CD4-positive, CD25-positive, alpha-beta regulatory T cell (primary cell): ENCODE data around the gene CELSR1. TPM values are rescaled to one million over a fixed set of nuclear protein-coding genes. Genes with fewer than 3 reads are reported as not detected.
"Not testable (repeated sequence)": the region's sequence is repeated elsewhere in the genome, so short reads cannot be mapped to it uniquely, and the experiment has no call there.

Source experiments
- ATAC-seq, 2 donors: fragments of 150-1000 bp; cut with Tn5 transposase; one replicate each; pipeline ENCODE4 v1.10.0; 2021; ENCODE audit warnings: low read depth in 2 of 2, moderate number of reproducible peaks in 2 of 2, moderate library complexity in 1 of 2
- DNase-seq, 3 donors: peaks; one replicate each; pipeline versions ENCODE4 v3.0.0 to v3.0.0-alpha.2; 2012 to 2022; ENCODE audit warnings: mixed read lengths in 1 of 3
- H3K27ac ChIP-seq: one replicate; pipeline ENCODE4 v1.7.0; 2013; ENCODE audit warnings: mild to moderate bottlenecking, low read length; ENCODE audit not compliant: insufficient read depth, poor library complexity, severe bottlenecking
- H3K27me3 ChIP-seq: one replicate; pipeline ENCODE4 v1.7.0; 2013; ENCODE audit warnings: low read length; ENCODE audit not compliant: control insufficient read depth, insufficient read depth
- H3K36me3 ChIP-seq: one replicate; pipeline ENCODE4 v1.7.0; 2013; ENCODE audit warnings: mild to moderate bottlenecking, low read length, moderate library complexity; ENCODE audit not compliant: control insufficient read depth, insufficient read depth
- H3K4me1 ChIP-seq: 2 replicates; pipeline ENCODE4 v1.7.0; 2013; ENCODE audit warnings: mild to moderate bottlenecking, low read length; ENCODE audit not compliant: insufficient read depth, control insufficient read depth, poor library complexity, severe bottlenecking
- H3K4me3 ChIP-seq: one replicate; pipeline ENCODE4 v1.7.0; 2013; ENCODE audit warnings: low read depth, mild to moderate bottlenecking, low read length, moderate library complexity
- H3K9me3 ChIP-seq, 2 experiments: 1 replicate in 1 of 2; 2 replicates in 1 of 2; pipeline ENCODE4 v1.7.0; 2013; ENCODE audit warnings: low read length in 2 of 2, mild to moderate bottlenecking in 1 of 2, moderate library complexity in 1 of 2; ENCODE audit not compliant: control insufficient read depth in 2 of 2
- H3K27ac Mint-ChIP-seq, 3 donors: one replicate each; pipeline ENCODE4 v1.8.0; 2020 to 2022; ENCODE audit warnings: mild to moderate bottlenecking in 3 of 3, mixed read lengths in 3 of 3, moderate library complexity in 2 of 3
- H3K27me3 Mint-ChIP-seq: one replicate; pipeline ENCODE4 v1.8.0; 2022; ENCODE audit warnings: mild to moderate bottlenecking, mixed read lengths
- H3K36me3 Mint-ChIP-seq: one replicate; pipeline ENCODE4 v1.8.0; 2020; ENCODE audit warnings: mixed read lengths
- H3K4me1 Mint-ChIP-seq, 4 donors: one replicate each; pipeline ENCODE4 v1.8.0; 2020 to 2022; ENCODE audit warnings: mixed read lengths in 4 of 4, mild to moderate bottlenecking in 1 of 4
- H3K4me3 Mint-ChIP-seq, 4 donors: one replicate each; pipeline ENCODE4 v1.8.0; 2020 to 2022; ENCODE audit warnings: mild to moderate bottlenecking in 4 of 4, mixed read lengths in 4 of 4, moderate library complexity in 3 of 4
- H3K9me3 Mint-ChIP-seq, 7 donors: one replicate each; pipeline ENCODE4 v1.8.0; 2020 to 2022; ENCODE audit warnings: mixed read lengths in 7 of 7, mild to moderate bottlenecking in 3 of 7, moderate library complexity in 2 of 7
- polyA plus RNA-seq, 4 donors: library from polyadenylated mRNA; unstranded; fragments of 300-500 nt; fragmentation: Illumina TruSeq; gene quantifications; one replicate each; pipeline ENCODE4 v1.2.3, GENCODE V29; 2021
- total RNA-seq: library from RNA; stranded (reverse); gene quantifications from one replicate; pipeline ENCODE4 v1.2.3, GENCODE V29; 2022

CELSR1 gene
- total and polyA plus RNA-seq, 5 donors from 2014 or later, result 0.10 to 1.4 (median 0.45) TPM; not detected in 1

DNA sequence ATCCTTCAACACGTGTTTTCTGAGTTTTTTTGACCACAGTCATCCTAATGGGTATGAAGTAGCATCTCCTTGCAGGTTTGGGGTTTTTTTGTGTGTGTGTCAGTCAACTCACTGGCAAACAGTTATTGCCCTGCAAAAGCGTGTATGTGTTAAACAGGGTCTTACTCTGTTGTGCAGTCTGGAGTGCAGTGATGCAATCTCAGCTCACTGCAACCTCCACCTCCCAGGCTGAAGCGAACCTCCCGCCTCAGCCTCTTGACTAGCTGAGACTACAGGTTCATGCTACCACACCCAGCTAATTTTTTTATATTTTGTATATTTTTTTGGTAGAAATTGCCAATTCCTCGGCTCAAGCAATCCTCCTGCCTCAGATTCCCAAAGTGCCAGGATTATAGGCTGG, 15.4 kb downstream of the CELSR1 start:
- H3K36me3 Mint-ChIP-seq, result no peaks in the 10 kb centered on the region
- H3K27ac ChIP-seq, result no peak overlapping the region
- H3K27ac Mint-ChIP-seq, result no peak overlapping the region
- no peaks in the 10 kb centered on the region for H3K36me3 ChIP-seq
- DNase-seq, result no peak
- ATAC-seq, result no peak
- no peaks in the 10 kb centered on the region for H3K4me1 ChIP-seq
- H3K4me3 Mint-ChIP-seq, result no peak overlapping the region
- no peak overlapping the region for H3K4me3 ChIP-seq
- H3K27me3 ChIP-seq, result no peaks in the 10 kb centered on the region
- H3K9me3 ChIP-seq, result no peaks in the 10 kb centered on the region
- H3K9me3 Mint-ChIP-seq, result no peaks in the 10 kb centered on the region
- H3K27me3 Mint-ChIP-seq, result peaks cover 5% of the 10 kb centered on the region
- H3K4me1 Mint-ChIP-seq, result no peaks in the 10 kb centered on the region

GRCh38 chr22:46520880-46521279, 16.5 kb downstream of the CELSR1 start:
- DNase-seq, result no peak
- H3K36me3 ChIP-seq, result no peaks in the 10 kb centered on the region
- no peaks in the 10 kb centered on the region for H3K27me3 ChIP-seq
- no peak overlapping the region for H3K4me3 ChIP-seq
- peaks cover 0 to 1% (median 0%) of the 10 kb centered on the region in 7 donors for H3K9me3 Mint-ChIP-seq
- no peak overlapping the region for H3K27ac ChIP-seq
- ATAC-seq, result no peak
- no peaks in the 10 kb centered on the region for H3K4me1 ChIP-seq
- H3K9me3 ChIP-seq, result no peaks in the 10 kb centered on the region
- H3K4me3 Mint-ChIP-seq, result no peak overlapping the region
- H3K4me1 Mint-ChIP-seq, result no peaks in the 10 kb centered on the region
- H3K27me3 Mint-ChIP-seq, result no peaks in the 10 kb centered on the region
- H3K27ac Mint-ChIP-seq, result peak overlapping the region in 1 of 3 donors; percentile 8
- H3K36me3 Mint-ChIP-seq, result no peaks in the 10 kb centered on the region

DNA sequence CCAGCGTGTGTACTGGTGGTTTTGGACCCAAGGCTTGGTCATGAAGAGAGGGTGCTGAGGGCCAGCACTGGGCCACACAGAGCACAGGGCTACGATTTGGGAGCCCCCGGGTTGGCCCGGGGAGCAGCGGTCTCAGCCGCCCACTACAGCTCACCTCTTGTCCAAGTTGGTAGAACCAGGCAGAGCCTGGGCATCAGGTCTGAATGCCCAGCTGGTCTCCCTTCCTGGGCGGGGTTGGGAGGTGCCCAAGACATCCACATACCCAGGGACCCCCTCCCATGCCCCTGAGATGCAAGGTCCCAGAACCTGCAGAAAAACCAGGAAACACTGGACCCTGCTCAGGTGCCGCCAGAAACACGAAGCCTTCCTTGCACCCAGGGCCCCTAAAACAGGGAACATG, 18.0 kb downstream of the CELSR1 start:
- Mint-ChIP-seq H3K27ac (no peak overlapping the region), H3K4me3 (no peak overlapping the region), H3K27me3 (no peaks in the 10 kb centered on the region), H3K9me3 (peaks cover 0 to 1% (median 0%) of the 10 kb centered on the region in 7 donors), H3K4me1 (no peaks in the 10 kb centered on the region), H3K36me3 (no peaks in the 10 kb centered on the region)
- no peak overlapping the region for H3K4me3 ChIP-seq
- H3K27ac ChIP-seq, result no peak overlapping the region
- no peak for ATAC-seq
- no peak for DNase-seq
- H3K9me3 ChIP-seq, result no peaks in the 10 kb centered on the region
- H3K27me3 ChIP-seq, result no peaks in the 10 kb centered on the region
- no peaks in the 10 kb centered on the region for H3K36me3 ChIP-seq
- H3K4me1 ChIP-seq, result no peaks in the 10 kb centered on the region

GRCh38 chr22:46518542-46519325, 18.7 kb downstream of the CELSR1 start:
- H3K27ac Mint-ChIP-seq, result no peak overlapping the region

GRCh38 chr22:46518038-46518437, 19.4 kb downstream of the CELSR1 start:
- Histone ChIP-seq H3K4me3 (no peak overlapping the region), H3K4me1 (no peaks in the 10 kb centered on the region), H3K36me3 (no peaks in the 10 kb centered on the region), H3K27me3 (no peaks in the 10 kb centered on the region), H3K9me3 (no peaks in the 10 kb centered on the region), H3K27ac (no peak overlapping the region)
- H3K4me1 Mint-ChIP-seq, result no peaks in the 10 kb centered on the region
- no peak overlapping the region for H3K27ac Mint-ChIP-seq
- H3K4me3 Mint-ChIP-seq, result no peak overlapping the region
- no peaks in the 10 kb centered on the region for H3K27me3 Mint-ChIP-seq
- peaks cover 0 to 1% (median 0%) of the 10 kb centered on the region in 7 donors for H3K9me3 Mint-ChIP-seq
- H3K36me3 Mint-ChIP-seq, result no peaks in the 10 kb centered on the region
- no peak for DNase-seq
- no peak for ATAC-seq

More at GRCh38 chr22:46518542-46519325, 18.7 kb downstream of the CELSR1 start:
- H3K36me3 Mint-ChIP-seq, result no peaks in the 10 kb centered on the region
- H3K4me3 Mint-ChIP-seq, result no peak overlapping the region
- Histone ChIP-seq H3K4me1 (no peaks in the 10 kb centered on the region), H3K9me3 (no peaks in the 10 kb centered on the region), H3K27ac (no peak overlapping the region), H3K27me3 (no peaks in the 10 kb centered on the region), H3K36me3 (no peaks in the 10 kb centered on the region), H3K4me3 (no peak overlapping the region)
- H3K4me1 Mint-ChIP-seq, result no peaks in the 10 kb centered on the region
- H3K9me3 Mint-ChIP-seq, result peaks cover 0 to 1% (median 0%) of the 10 kb centered on the region in 7 donors
- no peaks in the 10 kb centered on the region for H3K27me3 Mint-ChIP-seq
- no peak for DNase-seq
- ATAC-seq, result no peak

GRCh38 chr22:46517255-46517761, 20.1 kb downstream of the CELSR1 start:
- Mint-ChIP-seq H3K27ac (no peak overlapping the region), H3K27me3 (no peaks in the 10 kb centered on the region), H3K4me1 (no peaks in the 10 kb centered on the region), H3K4me3 (no peak overlapping the region), H3K9me3 (peaks cover 0 to 1% (median 0%) of the 10 kb centered on the region in 7 donors), H3K36me3 (no peaks in the 10 kb centered on the region)
- Histone ChIP-seq H3K27me3 (no peaks in the 10 kb centered on the region), H3K27ac (no peak overlapping the region), H3K9me3 (no peaks in the 10 kb centered on the region), H3K36me3 (no peaks in the 10 kb centered on the region), H3K4me1 (no peaks in the 10 kb centered on the region), H3K4me3 (no peak overlapping the region)
- no peak for ATAC-seq
- DNase-seq, result no peak

DNA sequence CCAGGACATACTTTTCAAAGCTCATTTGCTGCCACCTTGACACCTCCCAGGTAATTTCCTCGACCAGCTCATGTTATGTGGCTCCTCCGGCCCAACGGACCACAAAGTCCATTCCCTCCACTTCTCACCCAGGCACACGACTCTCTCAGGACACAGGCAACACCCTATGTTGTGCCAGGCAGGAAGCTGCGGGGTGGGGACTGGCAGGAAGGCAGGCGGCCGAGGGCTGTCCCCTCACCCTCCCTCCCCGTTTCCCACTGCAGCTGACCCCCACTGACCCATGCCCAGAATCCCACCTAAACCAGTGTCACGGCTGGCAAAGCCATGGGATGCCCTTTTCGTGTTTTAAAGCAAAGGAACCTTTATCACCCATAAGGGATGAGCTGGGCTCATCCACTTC, 20.8 kb downstream of the CELSR1 start:
- H3K4me3 ChIP-seq, result no peak overlapping the region
- ATAC-seq, result no peak
- Mint-ChIP-seq H3K4me3 (no peak overlapping the region), H3K4me1 (no peaks in the 10 kb centered on the region), H3K27ac (no peak overlapping the region), H3K36me3 (no peaks in the 10 kb centered on the region), H3K27me3 (no peaks in the 10 kb centered on the region), H3K9me3 (peaks cover 0 to 1% (median 0%) of the 10 kb centered on the region in 7 donors)
- DNase-seq, result no peak
- H3K4me1 ChIP-seq, result no peaks in the 10 kb centered on the region
- H3K36me3 ChIP-seq, result no peaks in the 10 kb centered on the region
- H3K9me3 ChIP-seq, result no peaks in the 10 kb centered on the region
- no peaks in the 10 kb centered on the region for H3K27me3 ChIP-seq
- H3K27ac ChIP-seq, result no peak overlapping the region

GRCh38 chr22:46516112-46516487, 21.3 kb downstream of the CELSR1 start:
- not testable (repeated sequence) for H3K27ac ChIP-seq, H3K36me3 ChIP-seq, H3K27me3 Mint-ChIP-seq, DNase-seq, H3K36me3 Mint-ChIP-seq, ATAC-seq, H3K9me3 Mint-ChIP-seq, H3K4me1 ChIP-seq, H3K4me3 ChIP-seq, H3K9me3 ChIP-seq, H3K27me3 ChIP-seq, H3K4me3 Mint-ChIP-seq, H3K27ac Mint-ChIP-seq, H3K4me1 Mint-ChIP-seq
